ENCODE results near the gene ANGPTL8.

The ANGPTL8 gene

DNA sequence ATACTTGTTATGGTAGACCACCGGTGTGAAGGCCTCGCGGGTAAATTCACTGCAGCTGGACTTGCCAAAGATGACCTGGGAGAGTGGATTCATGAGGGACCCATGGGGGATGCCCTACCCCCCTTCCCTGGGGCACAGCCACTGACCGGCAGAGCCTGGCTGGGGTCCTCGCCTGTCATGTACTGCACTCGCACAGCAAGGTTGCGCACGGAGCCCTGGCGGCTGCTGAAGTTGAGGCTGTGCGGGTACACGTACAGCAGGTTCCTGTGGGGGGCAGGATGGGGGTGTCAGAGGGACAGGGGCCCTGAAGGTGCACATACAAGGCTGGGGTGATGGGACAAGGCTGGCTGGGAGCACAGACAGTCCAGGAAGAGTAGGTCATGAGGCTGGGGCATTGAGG is 1.4 kb upstream of the ANGPTL8 start:
- DNase-seq: no peak

DNA sequence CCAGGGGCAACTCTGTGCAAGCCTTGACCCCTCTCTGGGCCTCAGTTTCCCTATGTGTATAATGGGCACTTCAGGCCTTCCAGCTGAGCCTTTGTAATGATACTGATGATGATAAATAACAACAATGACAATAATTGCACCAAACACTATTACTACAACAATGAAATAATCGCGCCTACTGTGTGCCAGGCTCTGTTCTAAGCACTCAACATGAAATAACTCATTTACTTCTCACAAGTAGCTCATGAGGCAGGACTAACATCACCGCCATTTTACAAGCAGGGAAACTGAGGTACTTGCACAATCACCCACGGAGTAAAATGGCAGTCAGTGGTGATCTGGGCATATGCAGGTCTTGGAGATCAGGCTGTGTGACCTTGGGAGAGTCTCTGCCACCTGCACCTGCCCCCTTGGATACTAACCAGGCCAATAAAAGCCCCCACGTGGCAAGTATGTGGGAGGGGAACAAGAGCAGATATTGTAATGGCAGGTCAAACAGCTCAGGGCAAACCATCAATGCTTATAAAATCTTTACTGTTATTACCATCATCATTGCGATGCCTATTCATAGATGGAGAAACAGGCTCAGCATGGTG is 540 bp upstream of the ANGPTL8 start:
- no peak for DNase-seq

DNA sequence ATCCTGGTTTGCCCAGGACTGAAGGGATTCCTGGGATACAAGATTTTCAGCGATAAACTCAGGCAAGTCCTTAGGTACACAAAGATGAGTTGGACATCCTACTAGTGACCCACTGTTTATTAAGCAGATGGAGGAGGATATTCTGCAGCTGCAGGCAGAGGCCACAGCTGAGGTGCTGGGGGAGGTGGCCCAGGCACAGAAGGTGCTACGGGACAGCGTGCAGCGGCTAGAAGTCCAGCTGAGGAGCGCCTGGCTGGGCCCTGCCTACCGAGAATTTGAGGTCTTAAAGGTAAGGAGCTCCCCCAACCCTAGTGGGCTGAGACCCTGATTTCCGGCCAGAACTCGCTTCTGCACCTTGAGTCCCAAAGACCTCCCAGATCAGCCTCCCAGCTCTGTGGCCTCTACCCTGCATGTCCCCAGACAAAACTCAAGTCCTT is 607 bp downstream of the ANGPTL8 start:
- no peak for DNase-seq

DNA sequence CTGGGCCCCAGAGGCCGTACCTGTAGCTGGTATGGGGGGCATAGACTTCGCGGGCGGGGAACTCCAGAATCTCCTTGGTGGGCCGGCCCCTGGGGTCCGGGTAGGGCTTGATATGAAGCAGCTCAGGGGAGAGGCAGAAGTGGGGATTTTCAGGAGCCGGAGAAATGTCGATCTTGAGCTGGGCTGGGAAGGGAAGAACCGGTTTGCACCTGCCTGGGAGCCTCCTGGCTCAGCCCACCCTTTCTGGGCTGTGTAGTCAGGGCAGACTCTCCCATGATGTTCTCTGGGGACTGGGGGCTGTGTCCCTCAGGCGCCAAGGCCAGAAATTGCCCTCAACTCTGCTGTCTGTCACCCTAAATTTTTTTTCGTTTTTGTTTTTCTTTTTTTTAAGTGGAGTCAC is 2.6 kb downstream of the ANGPTL8 start:
- DNase-seq: no peak

DNA sequence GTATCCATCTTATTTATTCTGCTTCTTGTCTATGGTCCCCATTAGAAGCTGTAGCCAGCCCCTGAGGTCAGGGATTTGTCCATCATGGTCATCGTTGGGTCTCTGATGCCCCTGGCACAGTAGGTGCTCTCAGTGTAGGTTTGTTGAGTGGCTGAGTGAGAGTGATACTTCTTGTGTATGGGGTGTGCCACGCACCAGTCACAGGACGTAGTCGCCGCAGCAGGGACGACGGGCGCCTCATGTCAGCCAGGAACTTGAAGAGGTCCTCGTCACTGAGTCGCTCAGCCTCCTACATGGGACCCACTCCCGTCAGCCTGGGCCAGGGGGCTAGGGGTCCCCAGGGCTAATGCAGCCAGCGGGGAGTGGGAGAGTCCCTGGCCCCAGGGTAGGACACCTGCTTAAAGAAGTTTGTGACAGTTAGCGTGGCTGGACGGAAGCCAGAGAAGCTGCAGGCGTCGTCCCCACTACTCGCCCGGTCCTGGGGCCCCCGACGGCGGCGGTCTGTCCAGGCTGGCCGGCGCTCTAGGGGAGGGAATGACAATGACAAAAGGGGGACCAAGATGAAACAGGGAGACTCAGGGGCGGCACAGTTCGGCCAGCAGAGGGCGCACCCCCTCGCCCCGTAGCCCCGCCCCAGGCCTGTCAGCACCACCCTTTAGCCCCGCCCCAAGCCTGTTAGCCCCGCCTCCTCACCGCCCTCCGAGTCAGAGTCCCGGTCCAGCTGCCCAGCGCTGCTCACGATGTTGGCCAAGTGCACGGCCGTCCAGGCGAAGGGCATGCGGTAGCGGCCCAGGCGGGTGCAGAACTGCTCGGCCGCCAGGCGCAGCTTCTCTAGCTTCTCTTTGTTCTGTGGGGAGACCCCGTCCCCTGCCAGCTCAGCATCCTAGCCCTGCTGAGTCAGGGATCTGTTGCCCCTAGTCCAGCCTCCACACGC is 3.7 kb downstream of the ANGPTL8 start:
- peak; percentile 95 to 96 for DNase-seq

DNA sequence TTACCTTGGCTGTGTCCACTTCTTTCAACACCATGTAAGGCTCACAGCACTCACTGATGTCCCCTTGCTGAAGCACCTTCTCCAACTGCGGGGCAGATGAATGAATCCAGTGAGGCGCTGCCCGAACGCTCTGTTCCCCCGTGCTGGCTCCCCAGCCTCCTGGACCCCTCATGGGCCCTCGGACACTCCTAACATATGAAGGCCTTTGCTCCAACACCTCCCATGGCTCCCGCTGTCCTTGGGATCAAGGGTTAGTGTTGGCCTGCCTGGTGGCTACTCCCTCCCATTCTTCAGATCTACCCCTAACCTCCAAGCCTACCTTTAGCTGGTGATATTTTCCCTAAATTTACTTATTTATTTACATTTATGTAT is 4.4 kb downstream of the ANGPTL8 start:
- DNase-seq: no peak

DNA sequence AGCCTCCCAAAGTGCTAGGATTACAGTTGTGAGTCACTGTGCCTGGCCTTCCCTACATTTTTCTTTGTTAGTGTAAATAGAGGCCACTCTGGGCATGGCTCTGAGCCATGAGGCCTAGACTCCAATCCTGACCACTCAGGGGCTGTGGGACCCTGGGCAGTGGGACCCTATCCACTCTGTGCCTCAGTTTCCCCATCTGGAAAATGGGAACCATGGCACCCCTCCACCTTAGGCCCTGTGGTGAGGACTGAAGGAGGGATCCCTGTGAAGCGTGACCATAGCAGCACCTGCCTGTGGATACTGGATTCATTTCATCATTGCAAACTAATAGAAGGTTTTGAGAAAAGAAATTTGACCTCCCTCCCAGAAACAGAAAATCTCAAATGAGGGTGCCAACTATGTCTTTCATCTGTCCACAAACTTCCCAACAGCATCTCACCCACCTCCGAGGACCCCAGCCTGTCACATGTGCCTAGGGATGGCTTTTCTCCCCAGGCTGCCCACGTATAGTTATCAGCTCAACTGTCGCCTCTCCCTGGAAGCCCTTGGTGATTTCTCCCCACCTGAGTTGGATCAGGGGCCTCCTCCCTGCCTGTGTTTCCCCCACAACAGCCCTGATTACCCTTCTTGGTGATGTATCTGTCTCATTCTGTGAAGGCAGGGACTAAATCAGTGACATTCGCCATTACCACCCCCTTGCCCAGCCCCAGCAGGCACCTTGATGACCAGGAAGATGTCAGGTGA is 5.6 kb downstream of the ANGPTL8 start:
- no peak for DNase-seq

DNA sequence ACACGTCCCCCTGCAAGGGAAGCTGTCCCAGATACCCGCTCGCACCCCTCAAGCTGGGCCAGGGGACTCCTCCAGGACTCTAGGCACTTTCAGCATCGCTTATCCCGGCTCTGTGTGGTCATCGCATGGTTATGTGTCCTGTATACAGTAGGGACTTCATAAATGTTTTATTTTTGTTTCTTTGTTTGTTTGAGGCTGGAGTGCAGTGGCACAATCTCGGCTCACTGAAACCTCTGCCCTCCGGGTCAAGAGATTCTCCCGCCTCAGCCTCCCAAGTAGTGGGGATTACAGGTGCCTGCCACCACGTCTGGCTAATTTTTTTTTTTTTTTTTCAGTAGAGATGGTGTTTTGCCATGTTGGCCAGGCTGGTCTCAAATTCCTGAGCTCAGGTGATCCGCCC is 7.5 kb downstream of the ANGPTL8 start:
- DNase-seq: no peak

DNA sequence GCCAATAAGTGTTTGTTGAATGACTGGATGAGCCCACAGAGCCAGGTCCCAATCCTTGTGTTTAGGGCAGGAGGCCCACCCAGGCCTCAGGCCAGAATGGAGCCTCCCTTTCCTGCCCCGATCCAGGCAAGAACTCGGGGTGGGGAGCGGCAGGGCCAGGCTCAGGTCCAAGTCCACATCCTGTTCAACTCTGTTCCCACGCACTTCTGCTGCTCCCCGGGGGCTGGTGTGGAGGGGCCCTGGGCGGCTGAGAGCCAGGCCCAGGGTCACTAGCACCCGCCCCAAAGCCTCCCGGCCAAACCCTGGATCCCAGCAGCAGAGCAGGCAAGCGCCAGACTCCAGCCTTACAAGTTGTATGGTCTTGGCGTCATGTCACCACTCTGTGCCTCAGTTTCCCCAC is 8.0 kb downstream of the ANGPTL8 start:
- DNase-seq: no peak

DNA sequence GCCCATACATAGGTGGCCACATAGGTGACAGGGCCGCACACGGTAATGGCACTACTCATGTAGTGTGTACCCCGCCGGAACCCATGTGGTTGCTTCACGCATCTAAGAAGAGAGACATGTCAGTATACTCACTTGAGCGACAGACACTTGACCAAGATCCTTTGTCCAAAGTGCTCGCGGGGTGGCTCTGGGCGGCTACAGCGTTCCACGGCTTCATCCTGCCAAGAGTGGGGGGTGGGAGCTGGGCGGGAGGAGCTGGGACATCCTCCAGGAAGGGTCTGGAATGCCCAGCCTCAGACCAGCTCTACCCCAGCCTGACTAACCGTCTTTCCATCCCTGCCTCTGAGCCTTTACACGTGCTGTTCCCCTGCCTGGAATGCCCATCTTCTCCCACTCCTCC is 8.5 kb downstream of the ANGPTL8 start:
- no peak for DNase-seq

DNA sequence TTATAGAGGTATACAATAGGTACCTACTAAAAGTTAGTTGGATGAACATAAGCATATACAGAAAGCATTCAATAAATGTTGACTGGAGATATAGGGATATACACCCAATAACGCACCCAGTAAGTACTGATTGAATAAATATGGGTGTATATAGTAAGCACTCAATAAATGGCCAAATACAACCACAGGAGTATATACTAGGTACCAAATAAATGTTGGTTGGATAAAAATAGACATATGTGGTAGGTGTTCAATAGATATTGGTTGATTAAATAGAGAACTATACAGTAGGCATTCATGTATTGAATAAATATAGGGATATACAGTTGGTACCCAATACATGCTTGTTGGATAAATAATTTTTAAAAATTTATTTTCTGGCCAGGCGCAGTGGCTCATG is 9.4 kb downstream of the ANGPTL8 start:
- no peak for DNase-seq

DNA sequence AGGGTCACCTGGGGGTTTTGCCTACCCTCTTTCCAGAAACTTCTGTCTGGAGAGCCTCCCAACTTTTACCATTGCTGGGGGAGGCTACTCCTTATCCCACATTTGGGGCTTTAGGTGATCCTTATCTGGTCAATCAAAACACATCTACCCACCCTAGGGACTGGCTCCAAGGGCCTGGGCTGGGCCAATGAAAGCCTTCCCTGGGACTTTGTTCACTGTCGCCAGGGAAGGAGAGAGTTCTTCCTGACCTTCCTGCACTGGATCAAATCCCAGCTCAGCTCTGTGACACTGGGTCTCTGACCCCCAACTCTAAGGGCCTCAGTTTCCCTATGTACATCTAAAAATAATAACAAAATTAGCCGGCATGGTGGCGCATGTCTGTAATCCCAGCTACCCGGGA is 11.8 kb downstream of the ANGPTL8 start:
- no peak for DNase-seq

DNA sequence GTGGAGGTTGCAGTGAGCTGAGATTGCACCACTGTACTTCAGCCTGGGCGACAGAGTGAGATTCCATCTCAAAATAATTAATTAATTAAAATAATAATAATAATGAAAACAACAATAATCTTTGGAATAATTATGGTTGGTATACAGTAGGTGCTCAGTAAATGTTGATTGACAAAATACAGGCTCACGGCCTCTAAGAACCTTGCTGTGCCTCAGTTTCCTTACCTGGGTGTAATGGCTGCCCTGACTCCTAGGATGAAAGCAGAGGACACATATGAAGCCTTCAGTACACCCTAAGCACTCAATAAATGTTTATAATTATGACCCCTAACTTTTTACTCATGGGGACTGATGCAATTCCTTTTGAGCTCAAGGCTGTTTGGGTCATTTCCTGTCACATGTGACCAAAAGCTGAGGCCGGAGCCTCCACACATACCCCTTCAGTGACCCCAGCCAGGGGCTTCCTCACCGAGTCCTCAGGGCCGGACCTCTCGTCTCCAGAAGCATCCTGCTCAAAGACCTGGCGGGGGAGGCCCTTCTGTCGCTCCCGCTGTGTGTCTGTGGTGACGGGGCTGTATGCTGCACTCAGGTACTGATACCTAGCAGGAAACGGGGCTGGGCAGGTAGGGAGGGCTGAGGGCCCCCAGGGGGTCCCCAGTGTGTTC is 12.4 kb downstream of the ANGPTL8 start:
- DNase-seq: no peak

DNA sequence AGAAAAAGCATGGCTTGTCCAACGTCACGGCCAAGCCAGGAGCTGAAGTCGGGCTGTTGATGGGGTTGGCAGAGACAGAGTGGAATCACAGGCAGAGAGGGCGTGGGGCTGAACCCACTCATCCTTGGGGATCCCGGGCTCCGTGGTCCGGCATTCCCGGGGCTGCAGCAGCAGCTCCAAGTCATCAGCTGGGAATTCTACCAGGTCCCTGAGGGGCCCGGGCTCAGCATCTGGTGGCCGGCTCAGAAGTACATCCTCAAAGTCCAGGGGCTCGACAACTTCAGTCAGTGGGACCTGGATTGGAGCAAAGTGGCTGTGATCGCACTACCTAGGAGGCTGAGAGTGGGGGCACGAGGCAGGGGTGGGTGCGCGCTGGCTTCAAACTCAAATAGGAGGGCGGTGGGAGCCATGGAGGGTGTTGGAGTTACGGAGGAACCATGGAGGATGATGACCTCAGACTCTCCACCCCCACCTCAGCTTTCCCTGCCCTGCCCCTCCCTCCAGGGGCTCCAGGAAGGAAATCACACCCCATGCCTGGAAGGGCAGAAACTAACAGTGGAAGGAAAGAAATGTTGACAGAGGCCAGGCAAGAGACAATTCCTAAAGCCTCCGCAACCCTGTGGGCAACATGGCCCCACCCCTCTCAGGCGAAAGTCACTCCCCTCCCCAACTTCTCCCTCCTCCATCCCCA is 13.4 kb downstream of the ANGPTL8 start:
- DNase-seq: no peak

DNA sequence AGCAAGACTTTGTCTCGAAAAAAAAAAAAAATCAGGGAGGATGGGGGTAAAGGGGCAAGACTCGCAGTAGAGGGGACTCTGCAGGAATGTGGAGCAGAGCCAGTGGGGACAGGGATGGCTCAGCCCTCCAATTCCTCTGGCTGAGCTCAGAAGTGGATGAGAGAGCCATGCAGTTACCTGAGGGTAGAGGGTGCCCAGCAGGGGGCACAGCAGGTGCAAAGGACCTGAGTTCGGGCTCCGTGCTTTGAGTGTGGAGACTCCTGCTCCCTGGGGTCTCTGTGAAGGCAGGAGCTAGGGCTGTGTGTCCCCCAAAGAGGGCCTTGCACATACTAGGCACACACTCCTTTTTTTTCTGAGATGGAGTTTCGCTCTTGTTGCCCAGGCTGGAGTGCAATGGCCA is 15.2 kb downstream of the ANGPTL8 start:
- DNase-seq: no peak

DNA sequence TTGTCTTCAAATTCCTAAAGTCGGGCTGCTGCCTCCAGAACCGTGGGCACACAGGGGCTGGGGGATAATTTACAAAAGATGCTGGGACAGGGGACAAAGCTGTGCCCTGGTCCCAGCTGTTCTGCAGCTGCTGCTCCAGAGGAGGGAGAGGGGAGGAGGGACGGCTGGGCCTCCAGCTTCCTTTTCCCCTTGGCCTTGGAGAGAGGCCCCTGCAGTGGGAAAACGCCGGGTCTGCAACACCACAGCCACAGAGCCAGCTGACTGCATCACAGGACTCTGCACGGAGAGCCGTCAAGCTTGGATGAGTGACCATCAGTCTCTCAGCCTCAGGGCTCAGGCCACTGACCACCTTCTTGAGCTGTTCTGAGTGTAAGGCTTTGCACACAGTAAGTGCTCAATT is 16.8 kb downstream of the ANGPTL8 start:
- DNase-seq: no peak

DNA sequence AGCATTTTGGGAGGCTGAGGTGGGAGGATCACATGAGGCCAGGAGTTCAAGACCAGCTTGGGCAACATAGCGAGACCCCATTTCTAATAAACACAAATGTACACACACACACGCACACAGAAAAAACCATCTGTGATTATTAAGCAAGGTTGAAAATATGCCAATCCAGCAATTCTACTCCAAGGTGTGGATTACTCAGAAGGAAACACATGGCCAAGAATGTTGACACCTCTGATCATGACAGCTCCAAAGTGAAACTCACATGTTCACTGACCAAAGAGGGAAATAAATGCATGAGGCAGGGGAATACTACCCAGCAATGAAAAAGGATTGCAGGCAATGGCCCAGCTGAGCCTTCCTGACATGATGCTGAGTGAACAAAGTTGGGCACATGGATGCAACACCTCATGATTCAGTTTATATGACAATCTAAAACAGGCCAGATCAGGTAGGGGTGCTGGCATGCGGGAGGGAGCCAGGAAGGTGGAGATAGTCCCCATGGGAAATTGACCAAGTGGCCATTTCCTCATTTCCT is 18.5 kb downstream of the ANGPTL8 start:
- DNase-seq: no peak

DNA sequence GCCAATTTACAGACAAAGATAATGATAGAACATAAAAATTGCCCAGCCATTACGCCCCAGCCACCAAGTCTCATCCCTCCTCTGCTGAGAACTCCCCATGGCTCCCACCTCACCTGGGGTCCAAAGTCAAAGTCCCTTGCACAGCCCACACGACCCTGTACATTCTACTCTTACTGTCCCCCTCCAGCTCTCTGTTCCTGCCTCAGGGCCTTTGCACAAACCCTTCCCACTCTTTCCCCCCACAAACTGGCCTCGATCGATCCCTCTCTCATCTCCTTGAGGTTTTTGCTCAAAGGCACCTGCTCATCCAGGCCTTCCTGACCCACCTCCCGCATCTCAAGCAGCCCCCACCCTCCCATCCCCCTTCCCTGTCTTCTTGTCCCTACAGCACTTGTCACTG is 21.6 kb downstream of the ANGPTL8 start:
- DNase-seq: no peak

DNA sequence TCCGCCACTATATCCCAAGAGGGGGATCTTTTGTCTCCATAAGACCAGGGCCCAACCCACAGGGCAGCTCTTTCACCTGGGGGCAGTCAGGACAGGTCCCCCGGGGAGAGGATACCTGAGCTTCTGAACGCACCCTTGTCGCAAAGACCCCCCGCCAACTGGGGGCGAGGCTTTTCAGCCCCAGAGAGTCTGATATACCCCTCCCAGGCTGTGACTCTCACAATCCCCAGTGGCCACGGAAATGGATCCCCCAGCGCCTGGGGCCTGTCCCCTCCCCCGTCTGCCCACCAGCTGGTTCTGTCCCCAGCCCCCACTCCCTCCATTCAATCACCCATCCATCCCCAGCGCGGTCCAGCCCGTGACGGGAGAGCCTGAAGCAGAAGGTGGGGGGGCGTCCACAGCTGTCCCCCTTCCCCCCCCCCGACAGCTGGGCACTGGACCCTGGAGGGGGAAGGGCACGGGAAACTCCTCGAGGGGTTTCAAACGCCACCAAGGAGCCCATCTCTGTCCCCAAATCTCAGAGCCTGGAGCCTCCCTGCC is 22.1 kb downstream of the ANGPTL8 start:
- no peak for DNase-seq

DNA sequence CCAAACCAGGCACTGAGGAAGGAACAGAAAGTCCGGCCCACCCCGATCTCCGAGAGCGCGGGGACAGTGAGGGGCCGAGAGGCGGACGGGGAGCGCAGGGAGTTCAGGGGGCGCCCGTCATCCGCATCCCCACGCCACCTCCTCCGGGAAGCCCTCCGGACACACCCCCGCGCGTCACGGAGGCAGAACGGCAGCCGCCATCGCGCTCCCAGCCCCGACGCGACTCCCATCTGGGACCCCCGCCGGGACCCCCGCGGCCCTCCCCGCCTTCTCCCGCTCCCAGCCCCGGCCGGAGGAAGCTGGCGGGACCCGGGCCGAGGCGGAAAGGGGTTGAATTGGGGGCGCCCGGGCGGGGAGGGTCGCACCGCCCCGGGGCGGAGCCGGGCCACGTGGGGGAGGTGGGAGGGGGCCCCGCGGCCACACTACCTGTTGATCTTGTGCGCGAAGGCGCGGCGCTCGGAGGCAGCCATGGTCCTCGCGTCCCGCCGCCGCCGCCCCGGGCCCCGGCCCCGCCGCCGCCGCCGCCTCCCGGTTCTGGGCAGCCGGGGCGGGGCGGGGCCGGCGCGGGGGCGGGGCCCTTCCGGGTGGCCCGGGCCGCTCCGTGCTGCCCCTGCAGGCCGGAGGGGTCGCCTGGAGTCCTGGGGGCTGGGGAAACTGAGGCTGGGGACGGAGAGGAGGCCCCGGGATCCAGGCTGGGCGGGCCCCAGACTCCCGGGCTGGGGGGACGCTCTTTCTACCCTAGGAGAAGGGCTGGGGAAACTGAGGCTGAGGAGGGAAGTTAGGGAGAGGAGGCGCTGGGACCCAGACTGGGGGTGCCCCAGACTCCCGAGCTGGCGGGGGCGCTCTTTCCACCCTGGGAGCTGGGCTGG is 22.8 kb downstream of the ANGPTL8 start, which contains the start of gene DOCK6:
Gene DOCK6, minus strand, starts transcription at position 554 of the 869 bp plus-strand sequence. Its CDS starts 84 bp downstream, at position 470.
- DNase-seq: peak; percentile 29 to 33

DNA sequence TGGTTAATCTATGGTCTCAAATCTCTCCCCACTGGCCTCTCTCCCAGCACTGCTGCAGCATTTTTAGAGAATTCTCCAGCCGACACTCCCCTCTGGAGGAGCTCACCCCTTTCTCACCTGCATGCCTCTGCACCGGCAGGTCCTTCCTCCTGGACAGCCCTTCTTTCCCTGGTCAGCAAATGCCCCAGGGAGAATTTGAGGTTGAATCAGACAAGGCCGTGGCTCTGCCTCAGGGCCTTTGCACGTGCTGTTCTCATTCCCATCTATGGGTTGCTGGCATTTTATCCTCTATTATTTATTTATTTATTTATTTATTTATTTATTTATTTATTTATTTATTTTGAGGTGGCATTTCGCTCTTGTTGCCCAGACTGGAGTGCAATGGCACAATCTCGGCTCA is 24.3 kb downstream of the ANGPTL8 start:
- DNase-seq: no peak
